ENCODE data around the gene MRPL14.

Gene MRPL14

GRCh38 chr6:44127186-44128019 lies at the start of gene MRPL14, which contains the start of gene TMEM63B:
TSS of gene MRPL14 (minus strand) at chr6:44127452. CDS start at chr6:44116611, 10,841 bp downstream.
TSS of gene TMEM63B (plus strand) at chr6:44127554. CDS start at chr6:44134585, 7,031 bp downstream.
- peak within 1 kb of the TSS; percentile 85 for H3K4me3 ChIP-seq (ENCODE audit: low read length, poor library complexity, severe bottlenecking)
- no peaks in the 10 kb centered on the region for H3K9me3 ChIP-seq (ENCODE audit: insufficient read depth, low read depth, low read length)
- no peaks in the 10 kb centered on the region for H3K36me3 ChIP-seq (ENCODE audit: insufficient read depth, low read length)
- no peaks in the 10 kb centered on the region for H3K27me3 ChIP-seq (ENCODE audit: insufficient read depth, low read length, poor library complexity, severe bottlenecking)
- H3K9me2 ChIP-seq (replicated peaks; ENCODE audit: low read depth, low read length): no peaks in the 10 kb centered on the region
- H4K20me1 ChIP-seq (ENCODE audit: insufficient read depth, low read length, poor library complexity, severe bottlenecking): peaks cover 45% of the 10 kb centered on the region
- H3F3A ChIP-seq (ENCODE audit: low read depth): no peaks in the 10 kb centered on the region
- H3K9ac ChIP-seq (ENCODE audit: low read depth, low read length, poor library complexity, severe bottlenecking): peak within 1 kb of the TSS; percentile 80
- peak within 1 kb of the TSS; percentile 95 for H2AFZ ChIP-seq (ENCODE audit: low read length)
- peaks cover 49% of the 10 kb centered on the region for H3K4me1 ChIP-seq (ENCODE audit: insufficient read depth, low read length, poor library complexity, severe bottlenecking)
- H3K79me2 ChIP-seq (ENCODE audit: insufficient read depth, low read length): peaks cover 45% of the 10 kb centered on the region
- TF ChIP-seq CTCF (conservative IDR thresholded peaks at IDR 0.05; ENCODE audit: low read length): no peak
- TF ChIP-seq EZH2phosphoT487 (IDR thresholded peaks at IDR 0.05; ENCODE audit: borderline replicate concordance): no peak
- H3K4me2 ChIP-seq (ENCODE audit: low read depth, low read length, poor library complexity, severe bottlenecking): peak within 1 kb of the TSS; percentile 92

- no peaks in the 10 kb centered on the region for H3K79me2 ChIP-seq (ENCODE audit: insufficient read depth, low read length)
- peaks cover 13% of the 10 kb centered on the region for H3K4me1 ChIP-seq (ENCODE audit: insufficient read depth, low read length, poor library complexity, severe bottlenecking)
- peak overlapping the region; percentile 66 for H3K4me3 ChIP-seq (ENCODE audit: low read length, poor library complexity, severe bottlenecking)
- no peaks in the 10 kb centered on the region for H3K9me2 ChIP-seq (replicated peaks; ENCODE audit: low read depth, low read length)
- H2AFZ ChIP-seq (ENCODE audit: low read length): peak overlapping the region; percentile 63; the same call in 1 of the 2 replicates
- peak overlapping the region; percentile 27 for H3K9ac ChIP-seq (ENCODE audit: low read depth, low read length, poor library complexity, severe bottlenecking)
- H4K20me1 ChIP-seq (ENCODE audit: insufficient read depth, low read length, poor library complexity, severe bottlenecking): no peaks in the 10 kb centered on the region
- peak overlapping the region; percentile 73 for H3K4me2 ChIP-seq (ENCODE audit: low read depth, low read length, poor library complexity, severe bottlenecking)
- TF ChIP-seq CTCF (conservative IDR thresholded peaks at IDR 0.05; ENCODE audit: low read length): no peak
- no peak for TF ChIP-seq EZH2phosphoT487 (IDR thresholded peaks at IDR 0.05; ENCODE audit: borderline replicate concordance)
- H3K27me3 ChIP-seq (ENCODE audit: insufficient read depth, low read length, poor library complexity, severe bottlenecking): no peaks in the 10 kb centered on the region
- no peaks in the 10 kb centered on the region for H3K9me3 ChIP-seq (ENCODE audit: insufficient read depth, low read depth, low read length)
- H3K36me3 ChIP-seq (ENCODE audit: insufficient read depth, low read length): no peaks in the 10 kb centered on the region
- H3F3A ChIP-seq (ENCODE audit: low read depth): no peaks in the 10 kb centered on the region
Measured at GRCh38 chr6:44176130-44176761, 49.0 kb upstream of the MRPL14 start.

- Histone ChIP-seq H3K4me2 (ENCODE audit: low read depth, low read length, poor library complexity, severe bottlenecking) (no peak overlapping the region), H3K9me2 (replicated peaks; ENCODE audit: low read depth, low read length) (no peaks in the 10 kb centered on the region), H3K4me3 (ENCODE audit: low read length, poor library complexity, severe bottlenecking) (no peak overlapping the region), H3K9me3 (ENCODE audit: insufficient read depth, low read depth, low read length) (no peaks in the 10 kb centered on the region), H4K20me1 (ENCODE audit: insufficient read depth, low read length, poor library complexity, severe bottlenecking) (no peaks in the 10 kb centered on the region), H3K27me3 (ENCODE audit: insufficient read depth, low read length, poor library complexity, severe bottlenecking) (no peaks in the 10 kb centered on the region), H2AFZ (ENCODE audit: low read length) (no peak overlapping the region; the same call in 1 of the 2 replicates), H3F3A (ENCODE audit: low read depth) (no peaks in the 10 kb centered on the region), H3K4me1 (ENCODE audit: insufficient read depth, low read length, poor library complexity, severe bottlenecking) (peaks cover 13% of the 10 kb centered on the region), H3K36me3 (ENCODE audit: insufficient read depth, low read length) (no peaks in the 10 kb centered on the region), H3K9ac (ENCODE audit: low read depth, low read length, poor library complexity, severe bottlenecking) (no peak overlapping the region), H3K79me2 (ENCODE audit: insufficient read depth, low read length) (no peaks in the 10 kb centered on the region)
- no peak for TF ChIP-seq EZH2phosphoT487 (IDR thresholded peaks at IDR 0.05; ENCODE audit: borderline replicate concordance)
- TF ChIP-seq CTCF (conservative IDR thresholded peaks at IDR 0.05; ENCODE audit: low read length): peak; percentile 94
Measured at GRCh38 chr6:44172731-44173500, 45.7 kb upstream of the MRPL14 start.
